ENCODE measurements around the gene SHISA7.

DNA sequence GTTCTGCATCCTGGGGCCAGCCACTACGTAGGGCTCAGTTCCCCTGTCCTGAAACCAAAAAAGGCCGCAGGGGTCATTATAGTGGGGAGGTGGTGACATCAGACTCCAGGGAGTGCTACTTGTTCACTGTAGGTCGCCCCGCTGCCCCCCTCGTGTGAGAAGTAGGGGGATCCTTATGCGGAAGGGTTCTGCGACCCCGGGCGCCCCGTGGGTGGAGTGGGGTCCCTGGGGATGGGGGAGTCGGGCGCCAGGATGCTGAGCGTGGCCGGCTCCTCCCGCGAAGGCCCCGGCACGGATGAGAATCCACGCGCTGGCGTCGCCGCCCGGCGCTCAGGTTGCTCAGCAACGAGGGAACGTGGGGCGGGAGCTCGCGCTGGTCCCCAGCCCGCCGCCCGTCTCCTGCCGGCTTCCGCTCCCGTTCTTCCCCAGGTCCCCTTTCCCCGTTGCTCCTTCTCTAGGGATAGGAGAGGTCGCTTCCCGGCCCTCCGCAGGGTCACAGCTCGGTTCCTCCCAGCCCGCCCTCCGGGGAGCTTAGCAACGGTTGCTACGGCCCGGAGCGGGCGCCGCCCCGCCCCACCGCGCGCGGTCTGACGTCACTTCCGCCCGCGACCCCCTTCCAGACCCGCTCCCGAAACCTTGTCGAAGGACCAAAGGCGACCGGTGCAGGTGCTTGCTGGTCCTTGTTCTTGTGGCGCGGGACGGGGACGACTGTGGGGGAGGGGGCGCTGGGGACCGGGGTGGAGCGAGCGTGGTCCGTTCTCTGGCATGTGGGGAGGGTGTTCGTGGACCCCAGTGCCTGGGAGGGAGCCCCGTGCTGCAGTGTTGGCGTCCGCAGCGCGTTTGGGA, 41.7 kb upstream of the SHISA7 start, which contains the start of gene NAT14:
- TF ChIP-seq, protein P1, sequence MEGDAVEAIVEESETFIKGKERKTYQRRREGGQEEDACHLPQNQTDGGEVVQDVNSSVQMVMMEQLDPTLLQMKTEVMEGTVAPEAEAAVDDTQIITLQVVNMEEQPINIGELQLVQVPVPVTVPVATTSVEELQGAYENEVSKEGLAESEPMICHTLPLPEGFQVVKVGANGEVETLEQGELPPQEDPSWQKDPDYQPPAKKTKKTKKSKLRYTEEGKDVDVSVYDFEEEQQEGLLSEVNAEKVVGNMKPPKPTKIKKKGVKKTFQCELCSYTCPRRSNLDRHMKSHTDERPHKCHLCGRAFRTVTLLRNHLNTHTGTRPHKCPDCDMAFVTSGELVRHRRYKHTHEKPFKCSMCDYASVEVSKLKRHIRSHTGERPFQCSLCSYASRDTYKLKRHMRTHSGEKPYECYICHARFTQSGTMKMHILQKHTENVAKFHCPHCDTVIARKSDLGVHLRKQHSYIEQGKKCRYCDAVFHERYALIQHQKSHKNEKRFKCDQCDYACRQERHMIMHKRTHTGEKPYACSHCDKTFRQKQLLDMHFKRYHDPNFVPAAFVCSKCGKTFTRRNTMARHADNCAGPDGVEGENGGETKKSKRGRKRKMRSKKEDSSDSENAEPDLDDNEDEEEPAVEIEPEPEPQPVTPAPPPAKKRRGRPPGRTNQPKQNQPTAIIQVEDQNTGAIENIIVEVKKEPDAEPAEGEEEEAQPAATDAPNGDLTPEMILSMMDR (IDR thresholded peaks at IDR 0.05), result no peak
- TF ChIP-seq POLR2A (IDR thresholded peaks at IDR 0.05), result peak in 1 of 2 donors; percentile 39

All from uterus (tissue), 2 donors.